A549 (cell line): Measurements from ENCODE around the gene KLRK1. TPM values are rescaled to one million over a fixed set of nuclear protein-coding genes. Genes with fewer than 3 reads are reported as not detected.

Experiments used
- ATAC-seq, 2 experiments: fragments of 200-7000 bp in 1 of 2; fragments of >200 bp in 1 of 2; cut with Nextera tagmentation in 1 of 2; cut with Tn5 transposase in 1 of 2; 3 replicates each; pipeline versions ENCODE4 v1.8.0 to v1.9.1; 2018 to 2020; ENCODE audit warnings: mild to moderate bottlenecking in 1 of 2, moderate library complexity in 1 of 2
- CTCF ChIA-PET: fragments of 300-600 bp; sonication (Branson Sonifier 250); formaldehyde crosslinking; extraction: SDS; loops from one replicate; lab custom pipeline; 2021; ENCODE audit warnings: antibody characterized with exemption, inconsistent platforms; lab: Yijun Ruan, JAX
- POLR2A ChIA-PET: fragments of 350-600 bp; formaldehyde crosslinking; extraction: SDS; loops from one replicate; lab custom pipeline; 2021; ENCODE audit warnings: antibody characterized with exemption, inconsistent platforms; lab: Yijun Ruan, JAX
- DNase-seq, 2 experiments: peaks; one replicate each; pipeline versions ENCODE4 v3.0.0 to v3.0.0-alpha.2; 2011 to 2016; ENCODE audit warnings: low read depth in 1 of 2, low spot score in 1 of 2
- FAIRE-seq: peaks from 2 replicates; lab custom pipeline; 2011; peaks lifted over from hg19 to GRCh38; lab: Jason Lieb, UNC
- H3K27ac ChIP-seq, 2 experiments: fragments of >200 bp; sonication (Bioruptor Twin); formaldehyde crosslinking; 3 replicates each; pipeline ENCODE4 v1.5.1; 2016 to 2017
- H3K4me1 ChIP-seq: fragments of >200 bp; sonication (Bioruptor Twin); formaldehyde crosslinking; 3 replicates; pipeline ENCODE4 v1.6.1; 2016
- H3K4me2 ChIP-seq: fragments of >200 bp; sonication (Bioruptor Twin); formaldehyde crosslinking; 3 replicates; pipeline ENCODE4 v1.6.1; 2016
- H3K4me3 ChIP-seq: fragments of >200 bp; sonication (Bioruptor Twin); formaldehyde crosslinking; 3 replicates; pipeline ENCODE4 v1.5.1; 2016
- H3K9me3 ChIP-seq: fragments of >200 bp; sonication (Bioruptor Twin); formaldehyde crosslinking; 3 replicates; pipeline ENCODE4 v1.6.1; 2016
- CBX2 ChIP-seq: fragments of 200-600 bp; sonication (generic); IDR thresholded peaks from 2 replicates; pipeline ENCODE4 v1.6.1; 2016; ENCODE audit warnings: low read depth, mild to moderate bottlenecking, borderline replicate concordance
- CTCF ChIP-seq: fragments of >200 bp; sonication (Bioruptor Twin); formaldehyde crosslinking; IDR thresholded peaks from 3 replicates; pipeline ENCODE4 v1.5.1; 2016
- EHF ChIP-seq: fragments of 250-450 bp; sonication (Bioruptor Pico); IDR thresholded peaks from 2 replicates; pipeline ENCODE4 v1.5.0; 2020; ENCODE audit warnings: mild to moderate bottlenecking
- EHMT2 ChIP-seq: fragments of 200-600 bp; sonication (generic); IDR thresholded peaks from 2 replicates; pipeline ENCODE4 v1.6.1; 2016; ENCODE audit warnings: antibody characterized with exemption, low read depth, mild to moderate bottlenecking, moderate library complexity
- ELK1 ChIP-seq: fragments of 150-350 bp; IDR thresholded peaks from 2 replicates; pipeline ENCODE4 v1.6.1; 2014; ENCODE audit warnings: low read depth, mild to moderate bottlenecking, low read length
- EP300 ChIP-seq, 2 experiments: fragments of >200 bp; sonication (Bioruptor Twin); formaldehyde crosslinking; IDR thresholded peaks; 2 replicates in 1 of 2; 3 replicates in 1 of 2; pipeline ENCODE4 v1.6.1; 2016 to 2017
- FOSB ChIP-seq: fragments of 250-450 bp; sonication (Bioruptor Pico); IDR thresholded peaks from 2 replicates; pipeline ENCODE4 v1.5.0; 2020; ENCODE audit warnings: mild to moderate bottlenecking, moderate library complexity
- FOSL2 ChIP-seq, 2 experiments: fragments of 450-650 bp in 1 of 2; fragments of >200 bp in 1 of 2; sonication (Bioruptor Twin) in 1 of 2; formaldehyde crosslinking; IDR thresholded peaks; 2 replicates each; pipeline versions ENCODE4 v1.5.0 to v1.6.1; 2016 to 2020; ENCODE audit warnings: mild to moderate bottlenecking in 1 of 2, moderate library complexity in 1 of 2
- HDAC2 ChIP-seq: fragments of 200-600 bp; sonication (generic); IDR thresholded peaks from 2 replicates; pipeline ENCODE4 v1.6.1; 2016
- HEYL ChIP-seq: fragments of 250-450 bp; sonication (Bioruptor Pico); IDR thresholded peaks from 2 replicates; pipeline ENCODE4 v1.8.0; 2021; ENCODE audit warnings: mild to moderate bottlenecking, moderate library complexity
- JUNB ChIP-seq: fragments of >200 bp; sonication (Bioruptor Twin); formaldehyde crosslinking; IDR thresholded peaks from 2 replicates; pipeline ENCODE4 v1.6.1; 2016
- KDM5A ChIP-seq: fragments of 200-600 bp; sonication (generic); IDR thresholded peaks from 2 replicates; pipeline ENCODE4 v1.6.1; 2016; ENCODE audit warnings: antibody characterized with exemption, mild to moderate bottlenecking
- POLR2A ChIP-seq: IDR thresholded peaks from 2 replicates; pipeline ENCODE4 v1.6.1; 2012; ENCODE audit warnings: mild to moderate bottlenecking, low read length
- RCOR1 ChIP-seq: fragments of 150-350 bp; IDR thresholded peaks from 2 replicates; pipeline ENCODE4 v1.6.1; 2014; ENCODE audit warnings: antibody characterized with exemption, low read length, low read depth
- RFX5 ChIP-seq: fragments of 450-650 bp; IDR thresholded peaks from 2 replicates; pipeline ENCODE4 v1.7.1; 2014; ENCODE audit warnings: antibody characterized with exemption, mild to moderate bottlenecking, moderate library complexity
- TFCP2L1 ChIP-seq: fragments of 250-450 bp; sonication (Bioruptor Pico); IDR thresholded peaks from 2 replicates; pipeline ENCODE4 v1.5.0; 2021; ENCODE audit warnings: mild to moderate bottlenecking
- TP53 ChIP-seq: fragments of 250-450 bp; sonication (Bioruptor Pico); IDR thresholded peaks from 2 replicates; pipeline ENCODE4 v1.5.0; 2021; ENCODE audit warnings: mild to moderate bottlenecking, moderate library complexity
- ZC3H11A ChIP-seq: fragments of 450-650 bp; IDR thresholded peaks from 2 replicates; pipeline ENCODE4 v1.6.1; 2014; ENCODE audit warnings: antibody characterized with exemption, mild to moderate bottlenecking
- ZNF302 ChIP-seq: fragments of 250-450 bp; sonication (Bioruptor Pico); IDR thresholded peaks from 2 replicates; pipeline ENCODE4 v1.9.0; 2021; ENCODE audit warnings: inconsistent platforms, mild to moderate bottlenecking, moderate library complexity
- ZSCAN20 ChIP-seq: fragments of 250-450 bp; sonication (Bioruptor Pico); IDR thresholded peaks from 2 replicates; pipeline ENCODE4 v1.8.0; 2022; ENCODE audit warnings: mild to moderate bottlenecking, moderate library complexity
- WGBS: methylation state at CpG from one replicate; pipeline ENCODE4 v1.1.6; 2017; ENCODE audit errors: missing lambda C conversion rate; 5-methylcytosine and 5-hydroxymethylcytosine counted together
- polyA plus RNA-seq, 4 experiments: library from polyadenylated mRNA; depleted of rRNA in 3 of 4; stranded (reverse); fragments of >200 nt; fragmentation: RNase III in 1 of 4; extraction: RNeasy Plus Mini Kit Qiagen cat#74134 plus additional on column Dnase treatment in 1 of 4; gene quantifications; 2 replicates in 3 of 4; 3 replicates in 1 of 4; pipeline ENCODE4 v1.2.3, GENCODE V29; 2011 to 2017
- TF ChIP-seq, protein P1 (sequence below): fragments of 450-650 bp; IDR thresholded peaks from 2 replicates; pipeline ENCODE4 v1.6.1; 2014; ENCODE audit warnings: antibody characterized with exemption
- TF ChIP-seq, protein P2 (sequence below): IDR thresholded peaks from 2 replicates; pipeline ENCODE4 v1.6.1; 2012; ENCODE audit warnings: low read depth, borderline replicate concordance
- TF ChIP-seq, protein P3 (sequence below): IDR thresholded peaks from 2 replicates; pipeline ENCODE4 v1.6.1; 2012

KLRK1 gene
- polyA plus RNA-seq, 2 of the 4 experiments (the other 2 are of a cell fraction) = not detected

DNA sequence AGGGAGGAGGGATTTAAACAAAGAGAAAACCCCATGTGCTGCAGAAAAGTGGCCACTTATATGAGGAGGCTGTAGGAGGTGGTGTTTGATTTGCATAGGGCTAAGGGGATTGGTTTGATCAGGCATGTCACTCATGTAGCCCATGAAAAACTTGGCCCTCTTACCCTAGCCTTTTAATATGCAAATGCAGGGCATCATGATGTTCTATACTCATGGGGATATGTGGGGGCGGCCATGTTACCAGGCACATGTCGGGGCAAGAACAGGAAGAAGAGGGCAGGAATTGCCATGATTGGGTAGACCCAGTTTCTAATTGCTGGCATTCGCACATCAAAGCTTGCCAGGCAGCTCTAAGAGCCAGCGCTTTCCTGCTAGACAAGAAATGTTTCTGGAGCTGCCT is 28.8 kb downstream of the KLRK1 start:
- no peak for TF ChIP-seq FOSL2 (IDR thresholded peaks at IDR 0.05)
- no peak for TF ChIP-seq FOSL2 (CRISPR knock-in tag; IDR thresholded peaks at IDR 0.05)
- no peak for TF ChIP-seq POLR2A
- TF ChIP-seq EHMT2 = no peak
- TF ChIP-seq FOSB (CRISPR knock-in tag) = no peak
- TF ChIP-seq HDAC2 = no peak
- TF ChIP-seq CTCF = no peak
- no peak for TF ChIP-seq ZC3H11A
- no peak for TF ChIP-seq EP300 (IDR thresholded peaks at IDR 0.05)
- TF ChIP-seq TP53 (CRISPR knock-in tag) = no peak
- TF ChIP-seq, protein P1, sequence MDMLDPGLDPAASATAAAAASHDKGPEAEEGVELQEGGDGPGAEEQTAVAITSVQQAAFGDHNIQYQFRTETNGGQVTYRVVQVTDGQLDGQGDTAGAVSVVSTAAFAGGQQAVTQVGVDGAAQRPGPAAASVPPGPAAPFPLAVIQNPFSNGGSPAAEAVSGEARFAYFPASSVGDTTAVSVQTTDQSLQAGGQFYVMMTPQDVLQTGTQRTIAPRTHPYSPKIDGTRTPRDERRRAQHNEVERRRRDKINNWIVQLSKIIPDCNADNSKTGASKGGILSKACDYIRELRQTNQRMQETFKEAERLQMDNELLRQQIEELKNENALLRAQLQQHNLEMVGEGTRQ = no peak
- TF ChIP-seq CBX2 = no peak
- TF ChIP-seq, protein P2, sequence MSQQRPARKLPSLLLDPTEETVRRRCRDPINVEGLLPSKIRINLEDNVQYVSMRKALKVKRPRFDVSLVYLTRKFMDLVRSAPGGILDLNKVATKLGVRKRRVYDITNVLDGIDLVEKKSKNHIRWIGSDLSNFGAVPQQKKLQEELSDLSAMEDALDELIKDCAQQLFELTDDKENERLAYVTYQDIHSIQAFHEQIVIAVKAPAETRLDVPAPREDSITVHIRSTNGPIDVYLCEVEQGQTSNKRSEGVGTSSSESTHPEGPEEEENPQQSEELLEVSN = no peak
- no peak for TF ChIP-seq ZNF302
- TF ChIP-seq, protein P3, sequence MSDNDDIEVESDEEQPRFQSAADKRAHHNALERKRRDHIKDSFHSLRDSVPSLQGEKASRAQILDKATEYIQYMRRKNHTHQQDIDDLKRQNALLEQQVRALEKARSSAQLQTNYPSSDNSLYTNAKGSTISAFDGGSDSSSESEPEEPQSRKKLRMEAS = no peak
- no peak for TF ChIP-seq EHF (CRISPR knock-in tag)
- TF ChIP-seq KDM5A = no peak
- no peak for TF ChIP-seq RCOR1
- TF ChIP-seq ZSCAN20 (CRISPR knock-in tag) = no peak
- TF ChIP-seq RFX5 = no peak
- WGBS = 88% methylated on average over 4 of the region's 4 CpGs
- FAIRE-seq (no peak), ATAC-seq (no peak), DNase-seq (no peak)
- H3K4me3 ChIP-seq = no peak overlapping the region
- ChIA-PET CTCF (interaction anchor here (1.3 kb wide), 1 partner anchor 839 kb away, joined by 3 read pairs; no protein-coding TSS in a partner anchor), POLR2A (no interaction called here)
- no peak overlapping the region for H3K4me2 ChIP-seq
- no peaks in the 10 kb centered on the region for H3K9me3 ChIP-seq
- H3K4me1 ChIP-seq = peaks cover 10% of the 10 kb centered on the region; the same call in 2 of the 3 replicates
- no peak overlapping the region for H3K27ac ChIP-seq

DNA sequence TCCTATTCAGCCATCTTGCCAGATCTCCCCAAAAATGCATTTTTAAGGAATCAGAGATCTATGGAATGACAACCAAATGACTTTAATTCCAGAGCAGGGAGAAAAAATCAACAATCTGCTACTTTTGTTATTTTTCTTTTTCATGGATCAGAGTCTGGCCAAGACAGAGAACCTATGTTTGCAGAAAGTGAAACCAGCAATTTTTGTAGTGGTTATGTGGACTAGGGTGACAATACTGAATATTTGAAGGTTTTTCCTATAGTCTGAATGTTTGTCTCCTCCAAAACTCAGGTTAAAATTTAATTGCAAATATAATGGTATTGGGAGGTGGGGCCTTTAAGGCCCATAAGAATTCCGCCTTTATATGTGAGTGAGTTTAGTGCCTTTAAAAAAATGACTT is 30.9 kb downstream of the KLRK1 start:
- 80% methylated on average over 1 of the region's 1 CpG for WGBS
- Histone ChIP-seq H3K4me1 (0 out of 3 replicates have a peak, but pooled peaks cover 2% of the 10 kb centered on the region), H3K9me3 (no peaks in the 10 kb centered on the region), H3K4me2 (no peak overlapping the region), H3K27ac (no peak overlapping the region), H3K4me3 (no peak overlapping the region)
- FAIRE-seq (no peak), DNase-seq (no peak), ATAC-seq (no peak)
- TF ChIP-seq CBX2 (no peak), ELK1 (no peak), TFCP2L1 (no peak), HEYL (CRISPR knock-in tag) (no peak), TP53 (CRISPR knock-in tag) (no peak), JUNB (no peak)
- POLR2A ChIA-PET = no interaction called here
- CTCF ChIA-PET = interaction anchor here (0.6 to 1.3 kb wide), 2 partner anchors 7 to 984 kb away, joined by 3 read pairs; no protein-coding TSS in a partner anchor
